OCI-LY7 (cell line): Measurements from ENCODE around the gene RTCB.

Experiments
- CTCF ChIP-seq: fragments of 200-600 bp; sonication (generic); conservative IDR thresholded peaks from 2 replicates; pipeline ENCODE4 v1.5.1; 2014; ENCODE audit warnings: mild to moderate bottlenecking, antibody characterized with exemption, low read length, moderate library complexity, mixed read lengths
- EZH2phosphoT487 ChIP-seq: fragments of 200-600 bp; sonication (generic); IDR thresholded peaks from 2 replicates; pipeline ENCODE4 v1.6.1; 2018; ENCODE audit warnings: low read depth, borderline replicate concordance, mild to moderate bottlenecking, mixed run types, antibody characterized with exemption, low read length, moderate library complexity, mixed read lengths

GRCh38 chr22:32413719-32414118 is 1.7 kb upstream of the RTCB start:
- TF ChIP-seq CTCF: peak; percentile 76
- no peak for TF ChIP-seq EZH2phosphoT487
